HG03457 (cell line): ENCODE results near the gene RIMS1.
"Not testable (repeated sequence)": the region's sequence is repeated elsewhere in the genome, so short reads cannot be mapped to it uniquely, and the experiment has no call there.

Experiments
- ATAC-seq: cut with Tn5 transposase; IDR thresholded peaks from one replicate; pipeline ENCODE4 v1.9.1; 2021; ENCODE audit warnings: moderate number of reproducible peaks; ENCODE audit not compliant: unreplicated experiment

Gene RIMS1

GRCh38 chr6:71982389-71982788 lies 96.0 kb downstream of the RIMS1 start:
- ATAC-seq: peak; percentile 92

- ATAC-seq: no peak
These were observed 96.8 kb downstream of the RIMS1 start for GRCh38 chr6:71983131-71983530.

- ATAC-seq: no peak
These were observed 108.4 kb downstream of the RIMS1 start for GRCh38 chr6:71994705-71995271.

GRCh38 chr6:71997341-71997740 lies 111.0 kb downstream of the RIMS1 start:
- ATAC-seq: no peak

GRCh38 chr6:72002415-72002814 lies 116.1 kb downstream of the RIMS1 start:
- ATAC-seq: no peak

GRCh38 chr6:72006591-72006990 lies 120.2 kb downstream of the RIMS1 start:
- ATAC-seq: not testable (repeated sequence)

- no peak for ATAC-seq
These were observed 136.5 kb downstream of the RIMS1 start for GRCh38 chr6:72022830-72023229.

GRCh38 chr6:72031471-72031870 lies 145.1 kb downstream of the RIMS1 start:
- no peak for ATAC-seq

GRCh38 chr6:72032086-72032485 lies 145.7 kb downstream of the RIMS1 start:
- no peak for ATAC-seq

GRCh38 chr6:72035486-72035885 lies 149.1 kb downstream of the RIMS1 start:
- no peak for ATAC-seq

GRCh38 chr6:72035966-72036365 lies 149.6 kb downstream of the RIMS1 start:
- ATAC-seq: no peak

- no peak for ATAC-seq
These were observed 150.7 kb downstream of the RIMS1 start for GRCh38 chr6:72037006-72037405.

- no peak for ATAC-seq
These were observed 153.8 kb downstream of the RIMS1 start for GRCh38 chr6:72040111-72040510.

GRCh38 chr6:72042088-72042487 lies 155.7 kb downstream of the RIMS1 start:
- no peak for ATAC-seq

- ATAC-seq: no peak
These were observed 161.7 kb downstream of the RIMS1 start for GRCh38 chr6:72048080-72048479.

GRCh38 chr6:72049376-72049775 lies 163.0 kb downstream of the RIMS1 start:
- ATAC-seq: no peak

GRCh38 chr6:72061286-72061685 lies 174.9 kb downstream of the RIMS1 start:
- ATAC-seq: no peak

- no peak for ATAC-seq
These were observed 178.1 kb downstream of the RIMS1 start for GRCh38 chr6:72064399-72064975.

- no peak for ATAC-seq
These were observed 191.7 kb downstream of the RIMS1 start for GRCh38 chr6:72078096-72078495.

GRCh38 chr6:72080260-72080941 lies 194.1 kb downstream of the RIMS1 start:
- ATAC-seq: no peak

- no peak for ATAC-seq
These were observed 195.5 kb downstream of the RIMS1 start for GRCh38 chr6:72081871-72082270.

GRCh38 chr6:72083976-72084375 lies 197.6 kb downstream of the RIMS1 start:
- ATAC-seq: no peak
